GM18505 (cell line): ENCODE measurements around the gene ERBIN.

Experiments
- ATAC-seq: cut with Tn5 transposase; IDR thresholded peaks from one replicate; pipeline ENCODE4 v1.9.1; 2021; ENCODE audit not compliant: unreplicated experiment
- POLR2A ChIP-seq: IDR thresholded peaks from 4 replicates; pipeline ENCODE4 v1.6.1; 2011; ENCODE audit warnings: borderline replicate concordance; ENCODE audit not compliant: insufficient read depth, insufficient read length; ENCODE audit errors: extremely low read depth

The ERBIN gene

DNA sequence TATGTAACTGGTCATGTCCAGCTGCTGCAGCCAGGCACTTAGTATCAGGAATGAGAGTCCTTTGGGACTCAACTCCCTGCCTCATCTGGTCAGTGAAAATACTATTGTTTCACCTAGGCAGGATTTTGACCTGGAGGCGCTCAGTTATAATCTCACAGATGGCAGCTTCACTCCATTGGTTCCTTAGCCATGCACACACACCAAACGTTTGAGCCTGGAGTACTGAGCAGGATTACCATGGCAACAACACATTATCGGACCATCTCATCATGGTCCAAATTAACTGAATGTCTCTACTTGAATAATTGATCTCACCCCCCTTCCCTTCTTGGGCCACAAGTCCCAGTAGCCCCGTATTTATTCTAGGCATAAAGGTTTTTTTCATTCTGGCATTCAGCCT, 202.8 kb downstream of the ERBIN start:
- TF ChIP-seq POLR2A, result no peak
- no peak for ATAC-seq

- TF ChIP-seq POLR2A, result no peak
- no peak for ATAC-seq
Observed at GRCh38 chr5:66130493-66130892, 204.1 kb downstream of the ERBIN start.
